ENCODE data around the gene PIP4K2A.
"Not testable (repeated sequence)": the region's sequence is repeated elsewhere in the genome, so short reads cannot be mapped to it uniquely, and the experiment has no call there.

DNA sequence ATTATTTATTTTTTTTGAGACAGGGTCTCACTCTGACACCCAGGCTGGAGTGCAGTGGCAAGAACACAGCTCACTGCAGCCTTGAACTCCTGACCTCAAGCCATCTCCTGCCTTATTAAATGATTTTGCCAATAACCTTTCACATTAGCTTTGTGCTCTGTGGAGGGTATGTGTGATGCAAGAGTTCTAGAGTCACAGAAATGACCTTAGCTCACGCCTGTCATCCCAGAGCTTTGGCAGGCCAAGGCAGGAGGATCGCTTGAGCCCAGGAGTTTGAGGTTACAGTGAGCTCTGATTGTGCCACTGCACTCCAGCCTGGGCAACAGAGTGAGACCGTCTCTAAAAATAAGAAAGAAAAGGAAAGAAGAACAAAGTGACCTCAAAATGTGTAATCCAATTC, 4.3 kb upstream of the PIP4K2A start:
- TF ChIP-seq, protein P1, sequence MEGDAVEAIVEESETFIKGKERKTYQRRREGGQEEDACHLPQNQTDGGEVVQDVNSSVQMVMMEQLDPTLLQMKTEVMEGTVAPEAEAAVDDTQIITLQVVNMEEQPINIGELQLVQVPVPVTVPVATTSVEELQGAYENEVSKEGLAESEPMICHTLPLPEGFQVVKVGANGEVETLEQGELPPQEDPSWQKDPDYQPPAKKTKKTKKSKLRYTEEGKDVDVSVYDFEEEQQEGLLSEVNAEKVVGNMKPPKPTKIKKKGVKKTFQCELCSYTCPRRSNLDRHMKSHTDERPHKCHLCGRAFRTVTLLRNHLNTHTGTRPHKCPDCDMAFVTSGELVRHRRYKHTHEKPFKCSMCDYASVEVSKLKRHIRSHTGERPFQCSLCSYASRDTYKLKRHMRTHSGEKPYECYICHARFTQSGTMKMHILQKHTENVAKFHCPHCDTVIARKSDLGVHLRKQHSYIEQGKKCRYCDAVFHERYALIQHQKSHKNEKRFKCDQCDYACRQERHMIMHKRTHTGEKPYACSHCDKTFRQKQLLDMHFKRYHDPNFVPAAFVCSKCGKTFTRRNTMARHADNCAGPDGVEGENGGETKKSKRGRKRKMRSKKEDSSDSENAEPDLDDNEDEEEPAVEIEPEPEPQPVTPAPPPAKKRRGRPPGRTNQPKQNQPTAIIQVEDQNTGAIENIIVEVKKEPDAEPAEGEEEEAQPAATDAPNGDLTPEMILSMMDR (IDR thresholded peaks at IDR 0.05) = not testable (repeated sequence)
- TF ChIP-seq EP300, POLR2AphosphoS5 (IDR thresholded peaks at IDR 0.05): not testable (repeated sequence)

Data from suprapubic skin (tissue), 4 donors.